Left forelimb (tissue), 1 donor: ENCODE measurements around the gene IBA57.

Source experiments
- DNase-seq: peaks from one replicate; pipeline ENCODE4 v3.0.0-alpha.2; 2018; ENCODE audit warnings: low spot score

IBA57 gene

GRCh38 chr1:228156941-228157728 lies 8.5 kb upstream of the IBA57 start:
- no peak for DNase-seq

- DNase-seq, result no peak
Observed at GRCh38 chr1:228157729-228158126, 7.9 kb upstream of the IBA57 start.

GRCh38 chr1:228158151-228159007 lies 7.2 kb upstream of the IBA57 start:
- DNase-seq, result no peak

- DNase-seq, result no peak
Observed at GRCh38 chr1:228159008-228159665, 6.5 kb upstream of the IBA57 start.

GRCh38 chr1:228160201-228160761 lies 5.3 kb upstream of the IBA57 start:
- DNase-seq, result no peak

- DNase-seq, result no peak
Observed at GRCh38 chr1:228161362-228161761, 4.2 kb upstream of the IBA57 start.

- DNase-seq, result no peak
Observed at GRCh38 chr1:228161866-228162265, 3.7 kb upstream of the IBA57 start.

GRCh38 chr1:228162286-228163006 lies 3.2 kb upstream of the IBA57 start:
- DNase-seq, result no peak

GRCh38 chr1:228163007-228163753 lies 2.4 kb upstream of the IBA57 start:
- DNase-seq, result no peak

- no peak for DNase-seq
Observed at GRCh38 chr1:228163776-228164519, 1.7 kb upstream of the IBA57 start.

- no peak for DNase-seq
Observed at GRCh38 chr1:228164561-228165371, 838 bp upstream of the IBA57 start.

GRCh38 chr1:228166170-228166936 lies 749 bp downstream of the IBA57 start:
- no peak for DNase-seq

GRCh38 chr1:228168563-228169270 lies 3.1 kb downstream of the IBA57 start:
- DNase-seq, result no peak

- no peak for DNase-seq
Observed at GRCh38 chr1:228169345-228169744, 3.7 kb downstream of the IBA57 start.

- DNase-seq, result no peak
Observed at GRCh38 chr1:228170666-228171065, 5.1 kb downstream of the IBA57 start.

GRCh38 chr1:228171221-228171891 lies 5.8 kb downstream of the IBA57 start:
- DNase-seq, result no peak
